GM18517 (cell line): ENCODE measurements around the gene NOS3.

ENCODE experiments used
- ATAC-seq: cut with Tn5 transposase; IDR thresholded peaks from one replicate; pipeline ENCODE4 v1.9.1; 2021; ENCODE audit warnings: mild to moderate bottlenecking, moderate library complexity; ENCODE audit not compliant: unreplicated experiment

NOS3 gene

GRCh38 chr7:150963707-150964559 lies 26.9 kb upstream of the NOS3 start:
- ATAC-seq = no peak

GRCh38 chr7:150964593-150965111 lies 26.2 kb upstream of the NOS3 start:
- ATAC-seq = no peak

- no peak for ATAC-seq
Measured at GRCh38 chr7:150965273-150965830, 25.5 kb upstream of the NOS3 start.

DNA sequence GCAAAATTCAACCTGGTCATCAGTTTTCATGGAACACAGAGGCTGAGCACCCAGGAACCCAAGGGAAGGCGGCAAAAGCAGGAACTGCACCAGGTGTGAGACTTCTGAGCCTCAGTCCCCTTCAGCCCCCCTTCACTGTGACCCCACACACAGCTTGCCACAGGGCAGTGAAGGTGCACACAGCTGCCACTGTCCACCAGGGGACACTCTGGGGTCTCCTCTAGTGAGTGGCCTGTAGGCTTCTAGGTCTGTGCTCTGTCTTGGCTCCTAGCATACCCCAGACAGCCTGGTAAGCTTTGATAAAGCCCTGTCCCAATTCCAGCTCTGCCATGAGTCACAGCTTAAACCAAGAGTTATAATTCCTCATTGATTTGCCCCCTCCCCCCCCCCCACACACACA lies 24.8 kb upstream of the NOS3 start:
- no peak for ATAC-seq

- no peak for ATAC-seq
Measured at GRCh38 chr7:150967349-150967748, 23.5 kb upstream of the NOS3 start.

GRCh38 chr7:150968056-150968733 lies 22.6 kb upstream of the NOS3 start:
- ATAC-seq = no peak

GRCh38 chr7:150968734-150969372 lies 22.0 kb upstream of the NOS3 start:
- no peak for ATAC-seq

DNA sequence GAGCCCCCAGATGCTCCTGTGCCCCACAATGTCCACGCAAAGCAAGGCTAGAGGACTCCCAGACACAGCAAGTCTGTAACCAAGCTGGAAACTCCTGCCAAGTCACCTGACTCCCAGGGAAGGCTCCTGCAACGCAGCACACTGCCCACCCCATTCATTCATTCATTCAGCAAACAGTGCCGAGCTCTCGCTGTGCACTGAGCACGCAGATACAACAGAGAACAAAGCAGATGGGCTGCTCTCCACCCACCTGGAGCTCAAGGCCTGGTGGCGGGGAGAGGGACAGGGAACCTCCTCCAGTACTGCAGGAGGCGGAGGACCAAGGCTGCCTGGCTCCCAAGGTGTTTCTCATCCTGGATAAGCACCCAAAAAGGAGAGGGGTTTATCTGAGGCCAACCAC lies 21.3 kb upstream of the NOS3 start:
- no peak for ATAC-seq

GRCh38 chr7:150970424-150970823 lies 20.4 kb upstream of the NOS3 start:
- no peak for ATAC-seq

GRCh38 chr7:150971242-150972022 lies 19.4 kb upstream of the NOS3 start:
- no peak for ATAC-seq

- ATAC-seq = no peak
Measured at GRCh38 chr7:150972023-150972468, 18.8 kb upstream of the NOS3 start.

DNA sequence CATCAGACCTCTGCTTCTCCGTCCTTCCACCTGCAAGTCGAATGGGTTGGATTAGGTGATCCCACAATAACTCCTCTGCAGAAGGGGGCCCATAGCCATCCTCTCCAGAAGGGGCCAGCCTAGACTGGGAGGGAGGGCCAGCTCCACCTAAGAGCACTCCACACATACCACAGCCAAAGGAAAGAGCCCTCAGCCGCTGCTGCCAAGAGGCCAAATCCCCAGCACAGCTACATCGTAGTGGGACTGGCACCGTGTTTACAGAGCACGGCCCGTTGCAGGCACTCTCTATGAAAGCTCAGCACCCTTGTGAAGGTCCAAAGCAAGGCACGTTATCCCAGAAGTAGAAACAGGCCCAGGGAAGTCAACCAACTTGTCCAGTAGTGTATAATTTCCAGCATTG lies 18.1 kb upstream of the NOS3 start:
- no peak for ATAC-seq

- ATAC-seq = no peak
Measured at GRCh38 chr7:150973571-150974451, 17.0 kb upstream of the NOS3 start.

- ATAC-seq = peak; percentile 52
Measured at GRCh38 chr7:150974468-150975391, 16.1 kb upstream of the NOS3 start.

DNA sequence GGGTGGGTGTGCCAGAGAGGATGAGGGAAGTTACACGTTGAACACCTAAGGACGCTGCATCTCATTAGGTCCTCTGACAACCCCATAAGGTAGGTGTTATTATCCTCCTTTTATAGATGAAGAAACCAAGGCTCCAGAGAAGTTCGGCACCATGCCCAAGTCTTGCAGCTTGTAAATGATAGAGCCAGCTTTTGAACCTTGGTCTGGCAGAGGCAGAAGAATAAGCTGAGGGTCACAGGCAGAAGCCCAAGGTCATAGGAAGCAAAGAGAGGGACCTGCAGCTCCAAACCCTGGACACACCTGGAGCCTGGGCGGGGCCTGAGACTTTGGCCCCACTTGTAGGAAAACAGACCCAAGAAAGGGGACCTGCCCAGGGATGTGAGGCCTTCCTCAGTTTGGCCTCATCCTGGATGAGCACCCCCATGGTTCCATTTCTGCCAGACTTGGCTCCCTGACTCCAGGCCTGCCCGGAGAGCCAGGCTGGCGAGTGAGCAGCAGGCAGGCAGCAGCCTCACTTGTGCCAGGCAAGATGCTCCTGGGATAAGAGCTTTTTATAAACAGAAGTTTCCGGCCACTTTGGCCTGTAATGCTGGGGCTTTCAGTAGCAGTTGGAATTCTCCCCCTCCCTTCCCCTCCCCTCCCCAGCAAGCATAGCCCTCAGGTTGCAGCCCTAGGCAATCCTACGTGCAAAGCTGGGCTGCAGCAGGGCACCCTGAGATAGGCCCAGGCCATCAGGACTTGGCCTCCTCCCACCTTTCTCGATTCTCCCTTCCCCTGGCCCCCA lies 15.1 kb upstream of the NOS3 start:
- no peak for ATAC-seq

- no peak for ATAC-seq
Measured at GRCh38 chr7:150976529-150977381, 14.1 kb upstream of the NOS3 start.
